Putamen (tissue), 1 donor: Measurements from ENCODE around the gene CAMSAP3.

ENCODE experiments used
- DNase-seq: peaks from one replicate; pipeline ENCODE4 v3.0.0-alpha.2; 2016; ENCODE audit warnings: low spot score

CAMSAP3 gene, protein sequence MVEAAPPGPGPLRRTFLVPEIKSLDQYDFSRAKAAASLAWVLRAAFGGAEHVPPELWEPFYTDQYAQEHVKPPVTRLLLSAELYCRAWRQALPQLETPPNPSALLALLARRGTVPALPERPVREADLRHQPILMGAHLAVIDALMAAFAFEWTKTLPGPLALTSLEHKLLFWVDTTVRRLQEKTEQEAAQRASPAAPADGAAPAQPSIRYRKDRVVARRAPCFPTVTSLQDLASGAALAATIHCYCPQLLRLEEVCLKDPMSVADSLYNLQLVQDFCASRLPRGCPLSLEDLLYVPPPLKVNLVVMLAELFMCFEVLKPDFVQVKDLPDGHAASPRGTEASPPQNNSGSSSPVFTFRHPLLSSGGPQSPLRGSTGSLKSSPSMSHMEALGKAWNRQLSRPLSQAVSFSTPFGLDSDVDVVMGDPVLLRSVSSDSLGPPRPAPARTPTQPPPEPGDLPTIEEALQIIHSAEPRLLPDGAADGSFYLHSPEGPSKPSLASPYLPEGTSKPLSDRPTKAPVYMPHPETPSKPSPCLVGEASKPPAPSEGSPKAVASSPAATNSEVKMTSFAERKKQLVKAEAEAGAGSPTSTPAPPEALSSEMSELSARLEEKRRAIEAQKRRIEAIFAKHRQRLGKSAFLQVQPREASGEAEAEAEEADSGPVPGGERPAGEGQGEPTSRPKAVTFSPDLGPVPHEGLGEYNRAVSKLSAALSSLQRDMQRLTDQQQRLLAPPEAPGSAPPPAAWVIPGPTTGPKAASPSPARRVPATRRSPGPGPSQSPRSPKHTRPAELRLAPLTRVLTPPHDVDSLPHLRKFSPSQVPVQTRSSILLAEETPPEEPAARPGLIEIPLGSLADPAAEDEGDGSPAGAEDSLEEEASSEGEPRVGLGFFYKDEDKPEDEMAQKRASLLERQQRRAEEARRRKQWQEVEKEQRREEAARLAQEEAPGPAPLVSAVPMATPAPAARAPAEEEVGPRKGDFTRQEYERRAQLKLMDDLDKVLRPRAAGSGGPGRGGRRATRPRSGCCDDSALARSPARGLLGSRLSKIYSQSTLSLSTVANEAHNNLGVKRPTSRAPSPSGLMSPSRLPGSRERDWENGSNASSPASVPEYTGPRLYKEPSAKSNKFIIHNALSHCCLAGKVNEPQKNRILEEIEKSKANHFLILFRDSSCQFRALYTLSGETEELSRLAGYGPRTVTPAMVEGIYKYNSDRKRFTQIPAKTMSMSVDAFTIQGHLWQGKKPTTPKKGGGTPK

GRCh38 chr19:7595466-7596133 is at the start of gene CAMSAP3:
Gene CAMSAP3, plus strand, starts transcription at chr19:7595863. Its CDS starts 140 bp downstream, at chr19:7596003.
- DNase-seq, result no peak

DNA sequence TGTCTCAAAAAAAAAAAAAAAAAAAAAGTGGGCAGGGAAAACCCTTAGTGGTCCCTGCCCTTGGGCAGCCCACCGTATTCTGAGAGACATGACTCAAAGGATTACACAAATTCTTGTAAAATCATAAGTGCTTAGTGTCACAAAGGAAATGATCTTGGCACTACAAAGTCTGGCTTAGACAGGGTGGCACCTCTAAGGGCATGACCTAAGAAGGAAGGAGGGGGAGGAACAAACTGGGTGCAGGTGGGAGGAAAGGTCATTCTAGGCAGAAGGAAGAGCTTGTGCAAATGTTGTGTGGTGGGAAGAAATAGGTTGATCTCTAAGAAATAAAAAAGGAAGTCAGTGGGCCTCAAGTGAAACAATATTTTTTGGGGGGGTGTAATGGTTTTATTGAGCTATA is 49.8 kb upstream of the CAMSAP3 start:
- DNase-seq, result no peak

GRCh38 chr19:7547159-7547558 is 48.5 kb upstream of the CAMSAP3 start:
- no peak for DNase-seq

DNA sequence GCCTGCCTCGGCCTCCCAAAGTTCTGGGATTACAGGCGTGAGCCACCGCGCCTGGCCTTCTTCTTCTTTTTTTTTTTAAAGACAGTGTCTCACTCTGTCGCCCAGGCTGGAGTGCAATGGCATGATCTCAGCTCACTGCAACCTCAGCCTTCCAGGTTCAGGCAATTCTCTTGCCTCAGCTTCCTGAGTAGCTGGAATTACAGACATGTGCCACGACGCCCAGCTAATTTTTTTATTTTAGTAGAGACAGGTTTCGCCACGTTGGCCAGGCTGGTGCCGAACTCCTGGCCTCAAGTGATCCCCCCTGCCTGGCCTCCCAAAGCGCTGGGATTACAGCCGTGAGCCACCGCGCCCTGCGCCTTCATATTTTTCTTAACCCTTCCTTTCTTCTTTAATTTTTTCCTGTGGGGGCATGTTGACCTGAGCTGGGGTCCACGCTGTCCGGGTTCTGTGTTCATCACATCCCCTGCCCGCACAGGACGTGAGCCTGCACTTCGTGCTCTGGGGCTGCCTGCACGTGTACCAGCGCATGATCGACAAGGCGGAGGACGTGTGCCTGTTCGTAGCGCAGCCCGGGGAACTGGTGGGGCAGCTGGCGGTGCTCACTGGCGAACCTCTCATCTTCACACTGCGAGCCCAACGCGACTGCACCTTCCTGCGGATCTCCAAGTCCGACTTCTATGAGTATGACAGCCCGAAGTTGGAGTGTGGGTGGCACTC is 46.1 kb upstream of the CAMSAP3 start:
- DNase-seq, result no peak

- DNase-seq, result no peak
These were observed 45.4 kb upstream of the CAMSAP3 start for GRCh38 chr19:7550169-7550770.

DNA sequence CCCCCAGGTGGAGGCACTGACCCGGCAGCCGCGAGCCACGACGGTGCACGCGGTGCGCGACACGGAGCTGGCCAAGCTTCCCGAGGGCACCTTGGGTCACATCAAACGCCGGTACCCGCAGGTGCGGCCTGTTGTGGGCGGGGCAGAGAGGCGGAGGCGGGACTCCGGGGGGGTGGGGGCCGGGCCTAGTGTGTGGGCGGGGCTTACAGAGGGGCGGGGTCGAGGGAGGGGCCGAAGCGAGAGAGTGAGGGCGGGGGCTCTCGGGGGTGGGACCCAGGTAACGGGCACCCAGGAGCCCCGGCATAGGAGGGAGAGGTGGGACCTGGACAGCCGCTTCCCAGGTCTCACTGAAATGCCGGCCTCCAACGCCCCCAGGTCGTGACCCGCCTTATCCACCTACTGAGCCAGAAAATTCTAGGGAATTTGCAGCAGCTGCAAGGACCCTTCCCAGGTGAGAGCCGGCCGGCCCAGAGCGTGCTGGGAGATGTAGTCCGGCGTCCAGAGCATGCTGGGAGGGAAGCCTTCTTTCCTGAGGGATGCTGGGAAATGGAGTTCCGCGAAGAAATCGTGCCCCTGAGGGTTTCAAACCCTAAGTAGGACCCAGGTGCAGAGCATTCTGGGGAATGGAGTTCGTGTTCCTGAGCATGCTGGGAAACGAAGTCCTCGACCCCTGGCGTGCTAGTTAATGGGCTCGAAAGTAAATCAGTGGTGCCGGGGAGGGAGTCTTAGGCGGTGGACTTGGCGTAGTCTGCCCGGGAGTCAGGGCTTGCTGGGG is 44.5 kb upstream of the CAMSAP3 start:
- DNase-seq, result peak; percentile 85

- no peak for DNase-seq
These were observed 42.9 kb upstream of the CAMSAP3 start for GRCh38 chr19:7552781-7553180.

DNA sequence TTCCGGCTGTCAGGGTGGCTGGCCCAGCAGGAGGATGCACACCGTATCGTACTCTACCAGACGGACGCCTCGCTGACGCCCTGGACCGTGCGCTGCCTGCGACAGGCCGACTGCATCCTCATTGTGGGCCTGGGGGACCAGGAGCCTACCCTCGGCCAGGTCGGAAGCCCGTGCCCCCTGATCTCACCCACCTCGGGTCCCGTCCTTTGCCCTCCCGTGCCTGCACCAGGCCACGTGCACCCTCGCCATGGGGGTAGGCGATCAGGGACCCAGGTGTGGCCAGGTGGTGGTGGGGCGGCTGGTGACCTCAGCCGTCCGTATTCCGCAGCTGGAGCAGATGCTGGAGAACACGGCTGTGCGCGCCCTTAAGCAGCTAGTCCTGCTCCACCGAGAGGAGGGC is 41.1 kb upstream of the CAMSAP3 start:
- DNase-seq, result no peak

DNA sequence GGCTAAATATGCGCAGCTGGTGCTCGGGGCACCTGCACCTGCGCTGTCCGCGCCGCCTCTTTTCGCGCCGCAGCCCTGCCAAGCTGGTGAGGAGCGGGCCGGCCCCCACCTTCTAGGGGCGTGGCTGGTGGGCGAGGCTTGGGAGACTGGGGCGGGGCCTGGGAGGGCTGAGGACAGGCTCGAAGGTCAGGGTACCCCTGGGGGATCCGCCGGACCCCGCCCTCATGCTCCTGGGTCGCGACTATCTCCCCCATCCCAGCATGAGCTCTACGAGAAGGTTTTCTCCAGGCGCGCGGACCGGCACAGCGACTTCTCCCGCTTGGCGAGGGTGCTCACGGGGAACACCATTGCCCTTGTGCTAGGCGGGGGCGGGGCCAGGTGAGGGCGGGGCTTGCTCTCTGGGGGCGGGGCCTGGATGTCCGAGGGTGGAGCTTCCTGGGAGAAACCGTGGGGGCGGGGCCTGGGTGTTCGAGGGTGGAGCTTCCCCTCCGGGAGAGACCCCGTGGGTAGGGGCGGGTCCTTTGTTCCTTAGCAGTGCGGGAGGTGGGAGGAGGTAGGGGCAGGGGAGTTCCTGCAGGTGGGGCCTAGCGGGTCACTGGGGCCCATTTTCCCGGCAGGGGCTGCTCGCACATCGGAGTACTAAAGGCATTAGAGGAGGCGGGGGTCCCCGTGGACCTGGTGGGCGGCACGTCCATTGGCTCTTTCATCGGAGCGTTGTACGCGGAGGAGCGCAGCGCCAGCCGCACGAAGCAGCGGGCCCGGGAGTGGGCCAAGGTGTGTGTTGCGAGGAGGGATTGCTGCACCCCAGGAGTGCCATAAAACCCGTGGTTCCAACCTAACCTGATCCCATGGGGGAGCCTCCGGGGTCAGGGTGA is 40.4 kb upstream of the CAMSAP3 start:
- no peak for DNase-seq

DNA sequence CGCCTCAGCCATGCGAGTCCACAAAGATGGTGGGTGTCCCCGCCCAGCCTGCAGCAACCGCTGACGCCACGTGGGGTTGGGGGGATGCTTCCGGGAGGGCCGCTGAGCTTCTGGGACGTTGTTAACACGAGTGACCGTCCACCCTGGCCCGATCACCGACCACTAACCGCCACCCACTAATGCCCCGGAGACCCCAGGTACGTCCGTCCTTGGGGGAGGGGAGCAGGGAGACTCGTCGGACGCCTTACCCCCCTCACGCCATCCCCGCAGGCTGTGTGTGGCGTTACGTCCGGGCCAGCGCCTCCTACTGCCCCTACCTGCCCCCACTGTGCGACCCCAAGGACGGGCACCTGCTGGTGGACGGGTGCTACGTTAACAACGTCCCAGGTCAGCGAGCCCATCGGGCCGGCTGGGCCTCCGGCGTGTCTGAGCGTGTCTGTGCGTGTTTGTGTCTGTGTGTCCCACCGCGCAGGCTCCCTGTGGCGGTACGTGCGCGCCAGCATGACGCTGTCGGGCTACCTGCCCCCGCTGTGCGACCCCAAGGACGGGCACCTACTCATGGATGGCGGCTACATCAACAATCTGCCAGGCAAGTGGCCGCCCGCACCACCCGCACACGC is 38.9 kb upstream of the CAMSAP3 start:
- DNase-seq, result no peak

DNA sequence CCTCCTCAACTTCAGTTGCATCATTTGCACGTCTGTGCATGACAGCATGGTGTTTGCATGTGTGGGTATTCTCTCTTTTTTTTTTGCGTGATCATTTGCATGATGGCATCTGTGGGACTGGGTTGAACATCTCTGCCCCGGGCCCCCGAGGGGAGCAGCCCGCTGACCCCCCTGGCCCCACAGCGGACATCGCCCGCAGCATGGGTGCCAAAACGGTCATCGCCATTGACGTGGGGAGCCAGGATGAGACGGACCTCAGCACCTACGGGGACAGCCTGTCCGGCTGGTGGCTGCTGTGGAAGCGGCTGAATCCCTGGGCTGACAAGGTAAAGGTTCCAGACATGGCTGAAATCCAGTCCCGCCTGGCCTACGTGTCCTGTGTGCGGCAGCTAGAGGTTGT is 37.0 kb upstream of the CAMSAP3 start:
- no peak for DNase-seq

GRCh38 chr19:7559102-7559501 is 36.6 kb upstream of the CAMSAP3 start:
- DNase-seq, result no peak

GRCh38 chr19:7560255-7560654 is 35.4 kb upstream of the CAMSAP3 start:
- no peak for DNase-seq

GRCh38 chr19:7561325-7561724 is 34.3 kb upstream of the CAMSAP3 start:
- no peak for DNase-seq

- DNase-seq, result no peak
These were observed 32.8 kb upstream of the CAMSAP3 start for GRCh38 chr19:7562646-7563393.

DNA sequence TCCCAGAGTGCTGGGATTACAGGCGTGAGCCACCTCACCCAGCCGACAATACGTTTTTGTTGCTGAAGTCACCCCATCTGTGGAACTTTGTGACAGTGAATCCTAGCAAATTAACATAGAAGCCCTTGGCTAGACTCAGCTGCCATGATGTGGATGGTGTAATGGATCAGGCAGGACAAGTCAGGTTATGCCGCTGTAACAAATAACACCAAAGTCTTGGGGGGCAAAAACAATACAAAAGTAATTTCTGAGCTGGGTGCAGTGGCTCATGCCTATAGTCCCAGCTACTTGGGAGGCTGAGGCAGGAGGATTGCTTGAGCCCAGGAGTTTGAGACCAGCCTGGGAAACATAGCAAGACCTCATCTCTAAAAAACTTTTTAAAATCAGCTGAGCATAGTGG is 30.8 kb upstream of the CAMSAP3 start:
- DNase-seq, result no peak

DNA sequence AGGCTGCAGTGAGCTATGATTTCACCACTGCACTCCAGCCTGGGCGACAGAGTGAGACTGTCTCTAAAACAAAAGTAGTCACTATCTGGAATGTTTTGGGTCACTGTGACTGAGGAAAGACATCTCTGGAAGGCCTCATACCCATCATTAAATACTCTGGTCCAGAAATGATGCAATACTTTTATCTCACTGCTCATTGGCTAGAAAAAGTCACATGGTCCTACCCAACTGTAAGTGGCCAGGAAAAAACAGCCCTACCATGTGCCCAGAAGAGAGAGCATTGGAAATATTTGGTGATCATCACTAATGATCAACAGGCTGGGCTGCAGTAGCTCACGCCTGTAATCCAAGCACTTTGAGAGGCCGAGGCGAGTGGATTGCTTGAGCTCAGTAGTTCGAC is 30.3 kb upstream of the CAMSAP3 start:
- no peak for DNase-seq

DNA sequence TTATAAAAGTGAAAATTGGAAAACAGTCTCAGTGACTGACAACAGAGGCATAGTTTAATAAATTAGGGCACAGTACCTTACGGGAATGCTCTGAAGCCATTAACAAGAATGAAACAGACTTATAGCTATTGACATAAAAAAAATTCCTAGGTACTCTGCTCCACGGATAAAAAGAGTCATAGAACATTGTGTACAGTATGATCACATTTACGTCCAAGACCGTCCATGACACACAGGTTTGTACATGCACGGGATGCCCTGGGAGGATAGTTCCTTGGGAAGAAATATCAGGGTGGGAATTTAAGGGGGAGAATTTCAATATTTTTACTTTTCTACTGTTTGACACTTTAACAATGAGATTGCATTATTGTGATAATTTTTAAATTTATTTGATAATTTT is 24.9 kb upstream of the CAMSAP3 start:
- DNase-seq, result no peak
